ENCODE data around the gene C1QB. TPM values are rescaled to one million over a fixed set of nuclear protein-coding genes. Genes with fewer than 3 reads are reported as not detected.
"Not testable (repeated sequence)": the region's sequence is repeated elsewhere in the genome, so short reads cannot be mapped to it uniquely, and the experiment has no call there.

C1QB gene
- total RNA-seq, 2 experiments from 2014 or later, result not detected

GRCh38 chr1:22702296-22703085 is 49.5 kb downstream of the C1QB start:
- CTCF ChIA-PET (ENCODE audit: unreplicated experiment), result interaction anchor here (0.6 to 1.7 kb wide), 3 partner anchors 87 to 263 kb away, joined by 3 to 5 read pairs (median 4); no protein-coding TSS in a partner anchor
- TF ChIP-seq EZH2phosphoT487 (IDR thresholded peaks at IDR 0.05; ENCODE audit: borderline replicate concordance, low read depth, low read length) (no peak), CTCF (conservative IDR thresholded peaks at IDR 0.05; ENCODE audit: low read length) (no peak)
- Histone ChIP-seq H3K79me2 (ENCODE audit: insufficient read depth, low read depth, low read length) (no peaks in the 10 kb centered on the region), H3K9me3 (ENCODE audit: low read length) (no peaks in the 10 kb centered on the region), H3K4me2 (ENCODE audit: low read length) (0 out of 2 replicates have a peak overlapping the region, but pooled peaks have one; percentile 8), H3K27ac (ENCODE audit: low read depth, low read length, poor library complexity, severe bottlenecking) (no peak overlapping the region), H3K9me2 (ENCODE audit: insufficient read depth, low read length) (no peaks in the 10 kb centered on the region), H4K20me1 (ENCODE audit: insufficient read depth, low read length) (no peaks in the 10 kb centered on the region), H3K4me3 (ENCODE audit: low read depth, low read length, poor library complexity, severe bottlenecking) (no peak overlapping the region), H2AFZ (ENCODE audit: low read length) (no peak overlapping the region), H3K4me1 (ENCODE audit: insufficient read depth, low read length, poor library complexity, severe bottlenecking) (no peaks in the 10 kb centered on the region), H3K36me3 (ENCODE audit: insufficient read depth, low read length) (no peaks in the 10 kb centered on the region)
- no peak for DNase-seq (ENCODE audit: low spot score)
- POLR2A ChIA-PET, result no interaction called here
- intact Hi-C loops (cut with micrococcal nuclease; ENCODE audit: unreplicated experiment), result no loop called here
- no TSS peak for BruUV-seq (replicated peaks)

GRCh38 chr1:22704440-22705067 is 51.5 kb downstream of the C1QB start:
- Histone ChIP-seq H3K4me2 (ENCODE audit: low read length) (no peak overlapping the region), H2AFZ (ENCODE audit: low read length) (no peak overlapping the region), H3K9me2 (ENCODE audit: insufficient read depth, low read length) (no peaks in the 10 kb centered on the region), H3K4me3 (ENCODE audit: low read depth, low read length, poor library complexity, severe bottlenecking) (no peak overlapping the region), H3K9me3 (ENCODE audit: low read length) (no peaks in the 10 kb centered on the region), H3K79me2 (ENCODE audit: insufficient read depth, low read depth, low read length) (no peaks in the 10 kb centered on the region), H3K4me1 (ENCODE audit: insufficient read depth, low read length, poor library complexity, severe bottlenecking) (no peaks in the 10 kb centered on the region), H3K27ac (ENCODE audit: low read depth, low read length, poor library complexity, severe bottlenecking) (no peak overlapping the region), H3K36me3 (ENCODE audit: insufficient read depth, low read length) (no peaks in the 10 kb centered on the region), H4K20me1 (ENCODE audit: insufficient read depth, low read length) (no peaks in the 10 kb centered on the region)
- peak; percentile 75 for DNase-seq (ENCODE audit: low spot score)
- POLR2A ChIA-PET, result no interaction called here
- no TSS peak for BruUV-seq (replicated peaks)
- peak; percentile 81 for TF ChIP-seq CTCF (conservative IDR thresholded peaks at IDR 0.05; ENCODE audit: low read length)
- no peak for TF ChIP-seq EZH2phosphoT487 (IDR thresholded peaks at IDR 0.05; ENCODE audit: borderline replicate concordance, low read depth, low read length)
- CTCF ChIA-PET (ENCODE audit: unreplicated experiment), result interaction anchor here (1.7 kb wide), 1 partner anchor 261 kb away, joined by 4 read pairs; no protein-coding TSS in a partner anchor
- intact Hi-C loops (cut with micrococcal nuclease; ENCODE audit: unreplicated experiment), result loop anchor here (1.0 kb wide), 2 partner anchors 185 to 226 kb away; no protein-coding TSS in a partner anchor

- Histone ChIP-seq H3K4me3 (ENCODE audit: low read depth, low read length, poor library complexity, severe bottlenecking) (no peak overlapping the region), H4K20me1 (ENCODE audit: insufficient read depth, low read length) (no peaks in the 10 kb centered on the region), H3K9me2 (ENCODE audit: insufficient read depth, low read length) (no peaks in the 10 kb centered on the region), H2AFZ (ENCODE audit: low read length) (no peak overlapping the region), H3K4me2 (ENCODE audit: low read length) (no peak overlapping the region), H3K27ac (ENCODE audit: low read depth, low read length, poor library complexity, severe bottlenecking) (no peak overlapping the region), H3K36me3 (ENCODE audit: insufficient read depth, low read length) (no peaks in the 10 kb centered on the region), H3K79me2 (ENCODE audit: insufficient read depth, low read depth, low read length) (no peaks in the 10 kb centered on the region), H3K9me3 (ENCODE audit: low read length) (no peaks in the 10 kb centered on the region), H3K4me1 (ENCODE audit: insufficient read depth, low read length, poor library complexity, severe bottlenecking) (no peaks in the 10 kb centered on the region)
- ChIA-PET POLR2A (no interaction called here), CTCF (ENCODE audit: unreplicated experiment) (no interaction called here)
- no peak for DNase-seq (ENCODE audit: low spot score)
- intact Hi-C loops (cut with micrococcal nuclease; ENCODE audit: unreplicated experiment), result no loop called here
- BruUV-seq (replicated peaks), result no TSS peak
- TF ChIP-seq EZH2phosphoT487 (IDR thresholded peaks at IDR 0.05; ENCODE audit: borderline replicate concordance, low read depth, low read length) (no peak), CTCF (conservative IDR thresholded peaks at IDR 0.05; ENCODE audit: low read length) (no peak)
Observed at GRCh38 chr1:22705586-22705985, 52.5 kb downstream of the C1QB start.

- intact Hi-C loops (cut with micrococcal nuclease; ENCODE audit: unreplicated experiment); CTCF ChIA-PET (ENCODE audit: unreplicated experiment); H3K79me2 ChIP-seq (ENCODE audit: insufficient read depth, low read depth, low read length); BruUV-seq (replicated peaks); H3K9me3 ChIP-seq (ENCODE audit: low read length); H3K27ac ChIP-seq (ENCODE audit: low read depth, low read length, poor library complexity, severe bottlenecking); H3K4me2 ChIP-seq (ENCODE audit: low read length); DNase-seq (ENCODE audit: low spot score); H4K20me1 ChIP-seq (ENCODE audit: insufficient read depth, low read length); H2AFZ ChIP-seq (ENCODE audit: low read length); H3K36me3 ChIP-seq (ENCODE audit: insufficient read depth, low read length); H3K9me2 ChIP-seq (ENCODE audit: insufficient read depth, low read length); H3K4me1 ChIP-seq (ENCODE audit: insufficient read depth, low read length, poor library complexity, severe bottlenecking); H3K4me3 ChIP-seq (ENCODE audit: low read depth, low read length, poor library complexity, severe bottlenecking); POLR2A ChIA-PET: not testable (repeated sequence)
Observed at GRCh38 chr1:22706100-22706499, 53.1 kb downstream of the C1QB start.

All from OCI-LY7 (cell line).